Measurements from ENCODE around the gene DIP2B.

The DIP2B gene

GRCh38 chr12:50568338-50569091 lies 63.7 kb downstream of the DIP2B start:
- Histone ChIP-seq H3K4me1 (ENCODE audit: control insufficient read depth, low read depth, low read length) (peaks cover 25% of the 10 kb centered on the region), H3K9ac (ENCODE audit: low read length) (no peak overlapping the region), H3K27ac (ENCODE audit: low read length) (no peak overlapping the region)

DNA sequence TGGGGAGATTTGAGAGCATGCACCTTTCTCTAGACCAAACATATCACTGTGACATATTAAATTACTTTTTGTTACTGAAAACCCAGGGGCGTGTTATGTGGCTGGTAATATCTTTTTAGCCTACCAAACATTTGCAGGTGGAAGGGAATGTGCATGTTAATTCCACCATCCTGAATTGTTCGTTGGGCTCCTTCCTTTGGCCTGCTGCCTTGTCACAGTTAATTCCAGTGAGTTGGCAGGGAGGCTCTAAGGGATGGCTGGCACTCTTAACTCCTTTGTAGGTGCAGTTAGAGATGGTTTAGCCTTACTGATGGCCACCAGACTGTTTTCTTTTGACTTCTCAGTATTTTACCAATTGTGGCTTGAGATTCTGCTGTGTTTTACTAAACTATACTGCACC lies 64.5 kb downstream of the DIP2B start:
- peaks cover 28% of the 10 kb centered on the region for H3K4me1 ChIP-seq (ENCODE audit: control insufficient read depth, low read depth, low read length)
- no peak overlapping the region for H3K4me3 ChIP-seq (ENCODE audit: low read length)
- no peak overlapping the region for H3K9ac ChIP-seq (ENCODE audit: low read length)
- no peaks in the 10 kb centered on the region for H3K9me3 ChIP-seq (ENCODE audit: control insufficient read depth, low read depth, low read length)
- no peaks in the 10 kb centered on the region for H3K36me3 ChIP-seq (ENCODE audit: control insufficient read depth, low read depth, low read length)
- H3K27ac ChIP-seq (ENCODE audit: low read length): no peak overlapping the region
- no peaks in the 10 kb centered on the region for H3K27me3 ChIP-seq (ENCODE audit: control insufficient read depth, insufficient read depth, low read length)

More at GRCh38 chr12:50568338-50569091, 63.7 kb downstream of the DIP2B start:
- no peaks in the 10 kb centered on the region for H3K9me3 ChIP-seq (ENCODE audit: control insufficient read depth, low read depth, low read length)
- H3K4me3 ChIP-seq (ENCODE audit: low read length): no peak overlapping the region
- no peaks in the 10 kb centered on the region for H3K36me3 ChIP-seq (ENCODE audit: control insufficient read depth, low read depth, low read length)
- no peaks in the 10 kb centered on the region for H3K27me3 ChIP-seq (ENCODE audit: control insufficient read depth, insufficient read depth, low read length)

- Histone ChIP-seq H3K9ac (ENCODE audit: low read length) (no peak overlapping the region), H3K27me3 (ENCODE audit: control insufficient read depth, insufficient read depth, low read length) (no peaks in the 10 kb centered on the region), H3K27ac (ENCODE audit: low read length) (no peak overlapping the region), H3K4me1 (ENCODE audit: control insufficient read depth, low read depth, low read length) (peaks cover 33% of the 10 kb centered on the region), H3K9me3 (ENCODE audit: control insufficient read depth, low read depth, low read length) (no peaks in the 10 kb centered on the region), H3K36me3 (ENCODE audit: control insufficient read depth, low read depth, low read length) (no peaks in the 10 kb centered on the region), H3K4me3 (ENCODE audit: low read length) (no peak overlapping the region)
These were observed 65.1 kb downstream of the DIP2B start for GRCh38 chr12:50569876-50570275.

DNA sequence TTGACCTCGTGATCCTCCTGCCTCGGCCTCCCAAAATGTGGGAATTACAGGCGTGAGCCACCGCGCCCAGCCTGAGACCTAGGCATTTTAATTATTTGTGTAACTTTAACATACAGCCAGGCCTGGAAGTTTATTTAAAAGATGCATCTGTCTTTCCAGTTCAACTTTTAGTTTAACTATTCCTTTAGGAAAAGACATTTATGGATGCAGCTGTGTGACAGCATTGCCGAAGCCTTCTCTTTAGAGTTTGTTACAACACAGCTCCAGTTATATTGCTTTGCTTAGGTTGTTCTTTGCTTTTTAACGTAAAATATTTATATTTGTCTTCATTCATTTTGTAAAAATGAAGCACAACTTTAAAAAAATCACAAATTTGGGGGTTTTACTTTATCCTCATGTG lies 67.0 kb downstream of the DIP2B start:
- Histone ChIP-seq H3K4me3 (ENCODE audit: low read length) (no peak overlapping the region), H3K9me3 (ENCODE audit: control insufficient read depth, low read depth, low read length) (no peaks in the 10 kb centered on the region), H3K4me1 (ENCODE audit: control insufficient read depth, low read depth, low read length) (peaks cover 38% of the 10 kb centered on the region)

DNA sequence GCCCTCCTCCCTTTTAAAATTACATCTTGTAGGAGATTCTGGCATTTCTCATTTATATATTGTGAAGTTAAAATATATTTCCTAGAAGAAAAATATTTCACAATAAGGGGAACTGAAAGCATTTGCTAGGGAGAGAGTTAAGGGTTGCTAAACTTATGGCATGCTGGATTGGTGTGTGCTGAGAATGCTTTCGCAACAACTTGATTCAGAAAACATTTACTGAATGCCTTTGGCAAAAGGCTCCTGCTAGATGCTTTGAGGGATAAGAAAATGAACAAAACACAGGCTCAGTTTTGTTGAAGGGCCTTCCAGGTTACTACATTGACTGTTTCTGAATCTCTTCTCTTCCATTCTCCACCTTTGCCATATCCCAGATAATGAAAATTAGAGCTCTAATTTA lies 67.5 kb downstream of the DIP2B start:
- H3K9ac ChIP-seq (ENCODE audit: low read length): no peak overlapping the region
- H3K4me3 ChIP-seq (ENCODE audit: low read length): no peak overlapping the region
- no peaks in the 10 kb centered on the region for H3K27me3 ChIP-seq (ENCODE audit: control insufficient read depth, insufficient read depth, low read length)
- H3K27ac ChIP-seq (ENCODE audit: low read length): no peak overlapping the region
- peaks cover 38% of the 10 kb centered on the region for H3K4me1 ChIP-seq (ENCODE audit: control insufficient read depth, low read depth, low read length)
- no peaks in the 10 kb centered on the region for H3K36me3 ChIP-seq (ENCODE audit: control insufficient read depth, low read depth, low read length)
- no peaks in the 10 kb centered on the region for H3K9me3 ChIP-seq (ENCODE audit: control insufficient read depth, low read depth, low read length)

More for the DNA sequence above, 67.0 kb downstream of the DIP2B start:
- Histone ChIP-seq H3K9ac (ENCODE audit: low read length) (no peak overlapping the region), H3K36me3 (ENCODE audit: control insufficient read depth, low read depth, low read length) (no peaks in the 10 kb centered on the region), H3K27ac (ENCODE audit: low read length) (no peak overlapping the region), H3K27me3 (ENCODE audit: control insufficient read depth, insufficient read depth, low read length) (no peaks in the 10 kb centered on the region)

DNA sequence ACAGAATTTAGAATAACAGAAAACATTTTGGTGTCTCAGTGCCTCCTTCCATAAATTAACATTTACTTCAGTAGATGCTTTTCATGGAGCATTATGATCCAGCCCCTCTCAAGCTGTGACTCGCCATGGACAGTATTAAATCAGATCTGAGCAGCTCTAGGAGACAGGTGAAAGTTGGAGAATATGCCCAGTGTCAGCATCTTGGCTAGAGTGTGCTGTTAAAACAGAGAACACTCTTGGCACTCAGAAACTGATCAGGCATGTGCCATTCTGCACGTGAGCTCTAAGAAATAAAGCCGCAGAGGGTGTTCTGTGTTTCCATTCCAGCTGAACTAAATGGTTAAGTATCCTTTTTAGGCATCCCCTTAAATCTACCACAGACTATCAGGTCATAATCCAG lies 68.0 kb downstream of the DIP2B start:
- no peaks in the 10 kb centered on the region for H3K27me3 ChIP-seq (ENCODE audit: control insufficient read depth, insufficient read depth, low read length)
- H3K27ac ChIP-seq (ENCODE audit: low read length): no peak overlapping the region
- H3K9ac ChIP-seq (ENCODE audit: low read length): no peak overlapping the region
- no peaks in the 10 kb centered on the region for H3K9me3 ChIP-seq (ENCODE audit: control insufficient read depth, low read depth, low read length)
- no peaks in the 10 kb centered on the region for H3K36me3 ChIP-seq (ENCODE audit: control insufficient read depth, low read depth, low read length)
- H3K4me3 ChIP-seq (ENCODE audit: low read length): no peak overlapping the region
- peaks cover 38% of the 10 kb centered on the region for H3K4me1 ChIP-seq (ENCODE audit: control insufficient read depth, low read depth, low read length)

DNA sequence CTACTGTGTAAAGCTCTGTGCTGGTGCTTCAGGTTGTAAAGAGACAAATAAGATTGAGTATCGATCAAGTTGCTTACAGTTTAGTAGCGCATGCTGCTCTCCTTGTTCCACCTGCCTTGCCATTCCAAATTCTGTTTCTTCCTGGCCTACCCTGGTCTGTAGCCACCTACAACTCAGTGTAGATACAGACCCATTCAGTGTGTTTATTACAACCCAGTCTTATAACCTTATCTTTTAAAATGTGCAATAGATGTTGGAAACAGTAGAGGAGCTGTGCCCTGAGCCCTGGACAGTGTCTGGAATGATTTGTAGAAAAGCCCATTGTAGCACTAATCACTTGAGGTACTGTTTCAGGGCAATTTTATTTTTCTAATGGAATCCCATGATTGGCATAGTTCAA lies 68.5 kb downstream of the DIP2B start:
- Histone ChIP-seq H3K27ac (ENCODE audit: low read length) (no peak overlapping the region), H3K4me3 (ENCODE audit: low read length) (no peak overlapping the region), H3K27me3 (ENCODE audit: control insufficient read depth, insufficient read depth, low read length) (no peaks in the 10 kb centered on the region), H3K4me1 (ENCODE audit: control insufficient read depth, low read depth, low read length) (peaks cover 34% of the 10 kb centered on the region), H3K9ac (ENCODE audit: low read length) (no peak overlapping the region), H3K36me3 (ENCODE audit: control insufficient read depth, low read depth, low read length) (no peaks in the 10 kb centered on the region), H3K9me3 (ENCODE audit: control insufficient read depth, low read depth, low read length) (no peaks in the 10 kb centered on the region)

DNA sequence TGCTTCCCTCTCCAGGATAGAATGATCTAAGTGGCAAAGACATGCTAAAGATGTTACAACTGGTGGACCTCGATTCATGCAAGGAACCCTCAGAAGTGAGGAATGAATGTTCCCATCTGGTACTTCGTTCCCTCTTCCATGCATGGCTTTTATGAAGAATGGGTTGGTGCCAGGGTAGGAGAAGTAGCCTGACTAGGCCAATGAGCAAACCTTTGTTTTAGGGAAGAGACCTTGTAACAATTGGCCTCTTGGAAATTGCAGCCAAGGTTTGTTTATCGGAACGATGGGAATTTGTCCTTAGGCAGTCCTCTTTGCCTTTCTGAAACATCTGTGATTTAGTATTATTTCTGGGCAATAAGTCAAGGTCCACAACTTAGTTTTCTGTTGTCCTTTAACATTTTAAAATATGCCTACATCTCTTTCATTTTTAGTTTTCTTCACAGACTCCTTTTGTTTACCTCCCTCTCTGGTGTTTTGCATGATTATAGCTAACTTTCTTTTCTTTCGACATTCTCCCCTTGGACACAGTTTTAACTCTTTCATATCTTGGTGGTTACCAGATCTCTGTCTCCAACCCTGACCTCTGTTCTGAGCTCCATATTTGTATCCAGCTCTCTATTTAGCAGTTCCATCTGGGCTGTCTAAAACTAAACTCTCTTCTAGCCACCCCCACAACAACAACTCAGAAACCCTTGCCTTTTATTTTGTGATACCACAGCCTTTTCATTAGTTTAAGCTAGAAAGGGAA lies 70.0 kb downstream of the DIP2B start:
- H3K4me1 ChIP-seq (ENCODE audit: control insufficient read depth, low read depth, low read length): peaks cover 27% of the 10 kb centered on the region
- H3K27ac ChIP-seq (ENCODE audit: low read length): no peak overlapping the region
- no peaks in the 10 kb centered on the region for H3K27me3 ChIP-seq (ENCODE audit: control insufficient read depth, insufficient read depth, low read length)
- no peak overlapping the region for H3K9ac ChIP-seq (ENCODE audit: low read length)
- no peaks in the 10 kb centered on the region for H3K9me3 ChIP-seq (ENCODE audit: control insufficient read depth, low read depth, low read length)
- H3K36me3 ChIP-seq (ENCODE audit: control insufficient read depth, low read depth, low read length): no peaks in the 10 kb centered on the region
- no peak overlapping the region for H3K4me3 ChIP-seq (ENCODE audit: low read length)

DNA sequence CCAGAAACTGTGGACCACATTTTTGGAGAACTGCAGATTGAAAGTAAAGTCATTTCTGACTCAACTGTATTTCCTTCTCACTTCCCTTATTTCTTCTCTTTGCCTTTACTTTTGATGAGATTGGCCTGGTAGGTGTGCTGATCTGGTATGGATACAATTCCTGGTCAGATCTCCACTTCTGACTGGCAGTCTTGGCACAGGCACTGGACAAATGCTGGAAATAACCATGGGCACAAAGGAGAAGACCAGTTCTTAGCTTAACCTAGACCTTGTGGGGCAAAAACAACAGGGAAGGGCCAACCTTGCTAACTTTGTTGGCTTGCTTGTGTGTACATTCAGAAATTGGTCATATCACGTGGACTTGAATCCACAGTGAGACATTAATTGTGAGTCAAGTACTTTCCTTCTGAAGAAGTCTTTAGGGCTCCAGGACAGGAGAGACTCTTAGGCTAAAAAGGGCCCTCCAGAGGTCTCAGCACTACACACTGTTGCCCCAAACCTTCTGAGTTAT lies 75.0 kb downstream of the DIP2B start:
- Histone ChIP-seq H3K4me3 (ENCODE audit: low read length) (no peak overlapping the region), H3K4me1 (ENCODE audit: control insufficient read depth, low read depth, low read length) (peaks cover 6% of the 10 kb centered on the region), H3K9ac (ENCODE audit: low read length) (no peak overlapping the region), H3K27me3 (ENCODE audit: control insufficient read depth, insufficient read depth, low read length) (no peaks in the 10 kb centered on the region), H3K9me3 (ENCODE audit: control insufficient read depth, low read depth, low read length) (no peaks in the 10 kb centered on the region), H3K27ac (ENCODE audit: low read length) (no peak overlapping the region), H3K36me3 (ENCODE audit: control insufficient read depth, low read depth, low read length) (no peaks in the 10 kb centered on the region)

DNA sequence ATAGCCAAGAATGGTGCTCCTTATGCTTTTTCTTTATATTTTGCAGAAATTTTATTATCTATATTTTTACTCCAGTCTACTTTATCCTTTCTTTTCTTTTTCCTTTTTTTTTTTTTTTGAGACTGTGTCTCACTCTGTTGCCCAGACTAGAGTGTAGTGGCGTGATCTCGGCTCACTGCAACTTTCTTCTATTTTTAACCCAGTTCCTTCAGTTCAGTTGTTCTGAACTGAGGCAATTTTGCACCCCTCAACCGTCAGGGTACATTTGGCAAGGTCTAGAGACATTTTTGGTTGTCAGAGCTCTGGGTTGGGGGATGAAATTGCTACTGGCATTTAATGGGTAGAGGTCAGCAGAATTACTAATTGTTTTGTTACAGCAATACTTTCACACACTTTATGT lies 75.7 kb downstream of the DIP2B start:
- no peaks in the 10 kb centered on the region for H3K27me3 ChIP-seq (ENCODE audit: control insufficient read depth, insufficient read depth, low read length)
- no peak overlapping the region for H3K9ac ChIP-seq (ENCODE audit: low read length)
- no peak overlapping the region for H3K27ac ChIP-seq (ENCODE audit: low read length)
- H3K4me1 ChIP-seq (ENCODE audit: control insufficient read depth, low read depth, low read length): no peaks in the 10 kb centered on the region
- H3K36me3 ChIP-seq (ENCODE audit: control insufficient read depth, low read depth, low read length): no peaks in the 10 kb centered on the region
- no peaks in the 10 kb centered on the region for H3K9me3 ChIP-seq (ENCODE audit: control insufficient read depth, low read depth, low read length)
- H3K4me3 ChIP-seq (ENCODE audit: low read length): no peak overlapping the region

DNA sequence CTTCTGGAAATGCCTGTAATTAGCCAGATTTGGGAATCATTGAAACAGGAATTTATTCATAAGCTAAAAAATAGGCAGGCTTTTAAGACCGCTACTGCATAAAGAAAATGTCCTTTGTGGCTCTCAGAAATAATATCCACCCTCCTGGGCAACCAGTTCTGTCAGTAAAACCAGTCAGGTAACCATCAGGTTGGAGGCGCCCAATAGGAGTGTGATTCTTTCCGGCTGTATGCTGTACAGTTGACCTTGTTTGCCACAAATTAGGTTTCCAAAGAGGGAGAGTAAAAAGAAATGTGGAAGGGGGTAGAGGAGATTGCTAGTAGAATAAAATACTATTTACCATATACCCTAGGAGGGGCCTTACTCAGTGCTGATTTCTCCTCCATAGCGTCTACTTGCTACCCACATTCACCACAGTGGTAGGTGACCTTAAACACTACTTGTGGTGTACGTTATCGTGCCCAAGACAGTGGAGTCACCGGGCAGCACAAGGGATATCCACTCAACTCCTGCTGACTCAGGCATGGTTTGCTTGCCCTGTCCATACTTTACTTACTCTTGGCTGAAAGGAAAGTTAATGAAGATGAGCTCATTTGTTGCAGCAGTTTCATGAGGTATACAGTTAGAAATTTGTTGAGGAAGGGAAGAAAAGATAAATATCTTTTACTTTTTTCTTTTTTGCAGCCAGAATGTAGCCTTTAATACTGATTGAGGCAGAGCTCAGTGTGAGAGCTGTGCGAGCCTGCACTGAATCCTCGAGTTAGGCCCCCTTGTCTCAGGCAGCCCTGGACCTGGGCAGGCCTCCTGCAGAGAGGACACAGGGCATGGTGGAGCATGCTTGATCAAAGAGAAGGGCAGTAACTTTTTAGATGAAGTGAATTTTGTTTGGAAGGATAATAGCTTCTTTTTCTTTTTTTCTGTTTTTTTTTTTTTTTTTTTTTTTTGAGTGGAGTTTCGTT lies 76.7 kb downstream of the DIP2B start:
- Histone ChIP-seq H3K36me3 (ENCODE audit: control insufficient read depth, low read depth, low read length) (no peaks in the 10 kb centered on the region), H3K4me1 (ENCODE audit: control insufficient read depth, low read depth, low read length) (peaks cover 8% of the 10 kb centered on the region), H3K27me3 (ENCODE audit: control insufficient read depth, insufficient read depth, low read length) (no peaks in the 10 kb centered on the region), H3K27ac (ENCODE audit: low read length) (no peak overlapping the region), H3K4me3 (ENCODE audit: low read length) (no peak overlapping the region), H3K9ac (ENCODE audit: low read length) (no peak overlapping the region), H3K9me3 (ENCODE audit: control insufficient read depth, low read depth, low read length) (no peaks in the 10 kb centered on the region)
